HG03045 (cell line): ENCODE data around the gene CIT.
"Not testable (repeated sequence)": the region's sequence is repeated elsewhere in the genome, so short reads cannot be mapped to it uniquely, and the experiment has no call there.

Source experiments
- ATAC-seq: cut with Tn5 transposase; IDR thresholded peaks from one replicate; pipeline ENCODE4 v1.9.1; 2021; ENCODE audit warnings: mild to moderate bottlenecking, moderate library complexity; ENCODE audit not compliant: unreplicated experiment

Gene CIT, protein sequence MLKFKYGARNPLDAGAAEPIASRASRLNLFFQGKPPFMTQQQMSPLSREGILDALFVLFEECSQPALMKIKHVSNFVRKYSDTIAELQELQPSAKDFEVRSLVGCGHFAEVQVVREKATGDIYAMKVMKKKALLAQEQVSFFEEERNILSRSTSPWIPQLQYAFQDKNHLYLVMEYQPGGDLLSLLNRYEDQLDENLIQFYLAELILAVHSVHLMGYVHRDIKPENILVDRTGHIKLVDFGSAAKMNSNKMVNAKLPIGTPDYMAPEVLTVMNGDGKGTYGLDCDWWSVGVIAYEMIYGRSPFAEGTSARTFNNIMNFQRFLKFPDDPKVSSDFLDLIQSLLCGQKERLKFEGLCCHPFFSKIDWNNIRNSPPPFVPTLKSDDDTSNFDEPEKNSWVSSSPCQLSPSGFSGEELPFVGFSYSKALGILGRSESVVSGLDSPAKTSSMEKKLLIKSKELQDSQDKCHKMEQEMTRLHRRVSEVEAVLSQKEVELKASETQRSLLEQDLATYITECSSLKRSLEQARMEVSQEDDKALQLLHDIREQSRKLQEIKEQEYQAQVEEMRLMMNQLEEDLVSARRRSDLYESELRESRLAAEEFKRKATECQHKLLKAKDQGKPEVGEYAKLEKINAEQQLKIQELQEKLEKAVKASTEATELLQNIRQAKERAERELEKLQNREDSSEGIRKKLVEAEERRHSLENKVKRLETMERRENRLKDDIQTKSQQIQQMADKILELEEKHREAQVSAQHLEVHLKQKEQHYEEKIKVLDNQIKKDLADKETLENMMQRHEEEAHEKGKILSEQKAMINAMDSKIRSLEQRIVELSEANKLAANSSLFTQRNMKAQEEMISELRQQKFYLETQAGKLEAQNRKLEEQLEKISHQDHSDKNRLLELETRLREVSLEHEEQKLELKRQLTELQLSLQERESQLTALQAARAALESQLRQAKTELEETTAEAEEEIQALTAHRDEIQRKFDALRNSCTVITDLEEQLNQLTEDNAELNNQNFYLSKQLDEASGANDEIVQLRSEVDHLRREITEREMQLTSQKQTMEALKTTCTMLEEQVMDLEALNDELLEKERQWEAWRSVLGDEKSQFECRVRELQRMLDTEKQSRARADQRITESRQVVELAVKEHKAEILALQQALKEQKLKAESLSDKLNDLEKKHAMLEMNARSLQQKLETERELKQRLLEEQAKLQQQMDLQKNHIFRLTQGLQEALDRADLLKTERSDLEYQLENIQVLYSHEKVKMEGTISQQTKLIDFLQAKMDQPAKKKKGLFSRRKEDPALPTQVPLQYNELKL (N-terminal part only)

DNA sequence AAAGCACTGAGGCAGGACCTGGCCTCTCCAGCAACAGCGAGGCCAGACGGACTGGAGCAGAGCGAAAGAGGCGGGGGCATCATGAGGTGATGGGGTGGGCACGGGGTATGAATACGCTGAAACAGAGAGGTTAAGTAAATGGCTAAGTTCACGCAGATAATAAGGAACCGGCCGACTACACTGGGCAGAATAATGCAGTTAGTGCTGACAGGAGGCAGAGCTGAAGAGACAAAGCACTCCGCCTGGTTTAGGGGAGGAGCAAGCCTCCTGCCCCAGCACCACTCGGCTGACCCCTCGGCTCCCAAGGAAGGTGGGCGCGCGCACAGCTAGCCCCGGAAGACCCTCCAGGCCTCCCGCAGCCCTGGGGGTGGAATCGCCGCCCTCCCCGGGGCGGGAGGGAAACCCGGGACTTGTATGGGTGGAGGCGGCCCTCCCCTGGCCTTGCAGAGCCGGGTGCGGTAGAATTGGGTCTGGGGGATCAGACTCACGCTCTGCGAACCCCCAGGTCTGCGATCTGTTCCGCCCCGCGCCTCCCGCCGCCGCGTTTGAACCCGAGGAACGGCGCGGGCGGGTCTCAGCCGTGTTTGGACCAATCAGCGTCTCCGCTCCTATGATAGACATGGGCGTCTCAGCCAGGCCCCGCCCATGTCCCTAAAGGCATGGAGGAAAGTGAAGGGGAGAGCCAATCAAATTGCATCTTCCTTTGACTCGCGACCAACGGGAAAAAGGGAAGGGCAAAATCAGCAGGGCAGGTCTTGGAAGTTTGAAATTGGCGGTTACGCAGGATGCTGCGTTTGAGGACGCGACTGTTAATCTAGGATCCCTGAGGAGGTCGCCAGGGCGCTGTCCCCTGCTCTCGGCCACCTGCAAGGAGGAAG, at the start of gene CIT:
Gene CIT, minus strand, starts transcription at position 560 of the 878 bp plus-strand sequence. CDS start 1,152 bp downstream, outside the sequence.
- peak; percentile 99 for ATAC-seq

GRCh38 chr12:119925269-119925668, 48.1 kb upstream of the CIT start:
- no peak for ATAC-seq

GRCh38 chr12:119920064-119920463, 42.9 kb upstream of the CIT start:
- ATAC-seq = no peak

DNA sequence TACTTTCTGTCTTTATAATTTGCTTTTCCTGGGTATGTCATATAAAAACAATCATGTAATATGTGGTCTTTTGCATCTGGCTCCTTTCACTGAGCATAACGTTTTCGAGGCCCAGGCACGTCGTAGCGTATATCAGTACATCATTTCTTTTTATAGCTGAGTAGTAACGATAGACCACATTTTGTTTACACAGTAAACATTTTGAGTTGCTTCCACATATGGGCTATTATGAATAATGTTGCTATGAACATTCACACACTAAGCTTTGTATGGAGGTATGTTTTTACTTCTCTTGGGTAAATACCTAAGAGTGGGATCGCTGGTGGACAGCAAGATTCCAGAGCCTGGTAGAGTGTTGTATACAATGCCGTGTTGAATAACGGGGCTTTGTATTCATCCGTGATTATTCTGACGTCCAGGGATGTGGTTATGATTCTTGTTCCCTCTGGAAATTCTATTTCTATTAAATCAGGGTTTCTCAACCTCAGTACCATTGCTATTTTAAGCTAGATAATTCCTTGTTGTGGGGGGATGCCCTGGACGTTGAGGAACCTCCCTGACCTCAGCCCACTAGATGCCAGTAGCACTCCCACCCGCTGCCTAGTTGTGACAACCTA, 38.9 kb upstream of the CIT start:
- no peak for ATAC-seq

DNA sequence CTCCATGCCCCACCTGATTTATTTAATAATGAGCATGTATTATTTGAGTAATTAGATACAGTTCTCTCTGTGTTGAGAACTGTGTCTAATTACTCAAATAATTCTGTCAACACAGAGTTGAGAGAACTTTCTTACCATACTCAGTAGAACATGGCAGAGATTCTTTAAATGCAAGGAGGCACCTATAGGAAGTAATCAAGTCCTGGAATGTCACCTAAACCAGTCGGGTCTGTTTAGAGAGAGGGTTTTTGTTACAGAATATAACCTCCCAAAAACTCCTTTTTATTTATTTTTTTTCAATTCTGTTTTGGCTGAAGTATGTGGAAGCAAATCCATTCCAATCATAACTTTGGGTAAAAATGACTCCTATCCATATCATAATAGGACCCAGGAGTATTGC, 37.5 kb upstream of the CIT start:
- ATAC-seq = no peak

DNA sequence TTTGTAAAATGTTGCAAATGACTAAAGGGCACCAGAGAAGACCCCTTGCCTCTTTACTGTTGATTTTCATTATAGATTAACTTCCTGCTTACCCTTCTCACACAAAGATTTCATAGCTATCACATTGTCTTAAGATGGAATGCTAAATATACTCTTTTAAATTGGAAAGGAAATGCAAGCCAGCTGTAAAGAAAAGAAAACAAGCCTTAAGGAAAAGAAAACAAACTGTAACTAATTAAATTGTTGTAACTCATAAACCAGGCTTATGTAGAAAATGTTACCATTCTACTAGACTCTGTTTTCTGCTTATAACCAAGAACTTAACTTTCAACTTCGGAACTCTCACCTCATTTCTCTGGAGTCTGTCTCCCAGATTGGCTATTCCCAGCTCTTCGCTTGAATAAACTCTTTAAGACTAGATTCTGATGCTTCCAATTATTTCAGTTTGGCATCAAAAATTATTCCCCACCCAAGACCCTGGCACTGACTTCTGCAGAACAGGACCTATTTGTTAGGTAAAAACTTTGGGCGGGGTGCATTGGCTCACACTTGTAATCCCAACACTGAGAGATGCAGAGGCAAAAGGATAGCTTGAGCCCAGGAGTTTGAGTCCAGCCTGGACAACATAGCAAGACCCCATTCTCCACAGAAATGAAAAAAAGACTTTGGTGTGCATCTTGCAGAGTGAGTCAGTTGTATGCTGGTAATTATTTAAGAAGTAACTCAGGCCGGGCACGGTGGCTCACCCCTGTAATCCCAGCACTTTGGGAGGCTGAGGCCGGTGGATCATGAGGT, 36.6 kb upstream of the CIT start:
- ATAC-seq = no peak

GRCh38 chr12:119911182-119911581, 34.1 kb upstream of the CIT start:
- no peak for ATAC-seq

DNA sequence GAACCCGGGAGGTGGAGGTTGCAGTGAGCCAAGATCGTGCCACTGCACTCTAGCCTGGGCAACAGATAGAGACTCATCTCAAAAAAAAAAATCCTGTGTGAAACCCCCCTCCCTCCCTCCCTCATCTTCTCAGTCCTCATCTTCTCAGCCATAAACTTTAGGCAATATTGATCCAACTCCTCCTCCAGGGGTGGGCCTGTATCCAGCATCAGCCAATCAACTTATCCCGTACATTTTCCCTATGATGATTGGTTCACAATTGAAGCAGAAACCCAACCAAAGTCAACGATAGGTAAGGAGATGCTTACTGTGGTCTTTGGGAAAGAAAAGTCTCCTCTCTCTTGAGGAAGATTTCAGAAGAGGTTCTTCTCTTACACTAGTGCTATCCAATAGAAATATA, 33.5 kb upstream of the CIT start:
- ATAC-seq = no peak

GRCh38 chr12:119902084-119902509, 25.0 kb upstream of the CIT start:
- ATAC-seq = peak; percentile 55

DNA sequence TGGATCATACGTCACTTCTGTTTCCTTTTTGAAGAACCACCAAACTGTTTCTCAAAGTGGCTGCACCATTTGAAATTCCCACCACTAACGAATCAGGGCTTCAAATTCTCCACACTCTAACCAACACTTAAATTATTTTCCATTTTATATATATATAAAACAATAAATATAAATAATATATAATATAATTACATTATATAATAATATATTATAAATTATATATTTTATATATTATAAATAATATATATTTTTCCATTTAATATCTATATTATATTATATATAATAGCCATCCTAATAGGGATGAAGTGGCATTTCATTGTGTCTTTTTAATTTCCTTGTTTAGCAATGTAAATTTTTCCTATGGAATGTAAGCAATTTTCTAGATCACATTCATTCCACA, 24.6 kb upstream of the CIT start:
- no peak for ATAC-seq

DNA sequence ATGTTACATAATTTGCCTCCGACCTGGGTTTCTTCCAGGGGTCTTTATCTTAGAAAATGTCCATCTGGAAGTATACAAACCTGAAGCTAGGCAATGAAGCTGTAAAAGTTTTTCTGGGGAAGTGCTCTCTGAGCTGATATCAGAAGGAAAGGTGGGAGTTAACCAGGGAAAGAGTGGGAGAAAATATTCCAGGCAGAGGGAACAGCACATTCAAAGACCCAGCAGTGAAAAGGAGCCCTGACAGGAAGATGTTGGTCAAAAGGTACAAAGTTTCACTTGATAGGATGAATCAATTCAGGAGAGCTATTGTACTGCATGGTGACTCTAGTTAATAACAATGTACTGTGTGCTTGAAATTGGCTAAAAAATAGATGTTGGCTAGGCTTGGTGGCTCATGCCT, 17.8 kb upstream of the CIT start:
- no peak for ATAC-seq

GRCh38 chr12:119892611-119893010, 15.5 kb upstream of the CIT start:
- not testable (repeated sequence) for ATAC-seq

DNA sequence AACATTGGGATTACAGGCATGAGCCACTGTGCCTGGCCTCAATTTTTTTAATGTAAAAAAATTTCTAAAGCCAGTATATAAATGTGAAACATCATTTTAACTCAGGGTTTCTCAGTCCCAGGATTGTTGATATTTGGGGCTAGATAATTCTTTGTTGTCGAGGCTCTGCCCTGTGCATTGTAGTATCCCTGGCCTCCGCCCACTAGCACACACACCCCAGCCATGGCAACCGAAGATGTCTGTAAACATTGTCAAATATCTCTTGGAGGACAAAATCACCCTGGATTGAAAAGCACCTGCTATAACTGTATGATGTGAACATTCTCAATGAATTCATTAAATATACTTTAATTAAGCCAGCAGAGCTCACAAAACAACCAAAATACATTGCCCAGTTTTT, 8.4 kb upstream of the CIT start:
- ATAC-seq = no peak

DNA sequence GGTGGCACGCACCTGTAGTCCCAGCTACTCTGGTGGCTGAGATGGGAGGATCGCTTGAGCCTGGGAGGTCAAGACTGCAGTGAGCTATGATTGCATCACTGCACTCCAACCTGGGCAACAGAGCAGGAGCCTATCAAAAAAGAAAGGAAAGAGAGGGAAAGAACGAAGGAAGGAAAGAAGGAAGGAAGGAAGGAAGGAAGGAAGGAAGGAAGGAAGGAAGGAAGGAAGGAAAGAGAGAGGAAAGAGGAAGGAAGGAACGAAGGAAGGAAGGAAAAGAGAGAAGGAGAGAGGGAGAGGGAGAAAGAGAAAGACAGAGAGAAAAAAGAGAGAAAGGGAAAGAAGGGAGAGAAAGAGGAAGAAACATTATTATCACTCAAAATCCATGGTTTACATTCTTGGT, 6.7 kb upstream of the CIT start:
- not testable (repeated sequence) for ATAC-seq

DNA sequence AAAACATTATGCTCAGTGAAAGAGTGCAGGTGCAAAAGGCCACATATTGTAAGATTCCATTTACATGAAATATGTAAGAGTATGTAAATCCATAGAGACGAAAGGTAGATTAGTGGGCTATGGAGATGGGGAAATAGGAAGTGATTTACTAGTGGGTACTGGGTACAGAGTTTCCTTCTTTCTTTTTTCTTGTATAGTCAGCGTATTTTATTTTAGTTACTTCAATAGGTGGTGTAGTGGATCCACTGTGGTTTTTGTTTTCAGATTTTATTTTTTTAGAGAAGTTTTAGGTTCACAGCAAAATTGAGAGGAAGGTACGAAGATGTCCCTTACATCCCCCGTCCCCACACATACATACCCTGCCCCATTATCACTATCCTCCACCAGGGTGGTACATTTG, 6.1 kb upstream of the CIT start:
- ATAC-seq = no peak

- ATAC-seq = no peak
These were observed 474 bp upstream of the CIT start for GRCh38 chr12:119877639-119877948.

- ATAC-seq = no peak
These were observed 6.7 kb downstream of the CIT start for GRCh38 chr12:119870457-119870856.

GRCh38 chr12:119869720-119870119, 7.4 kb downstream of the CIT start:
- no peak for ATAC-seq

- ATAC-seq = no peak
These were observed 8.1 kb downstream of the CIT start for GRCh38 chr12:119868992-119869391.
